HG03175 (cell line): Measurements from ENCODE around the gene TSHB.
"Not testable (repeated sequence)": the region's sequence is repeated elsewhere in the genome, so short reads cannot be mapped to it uniquely, and the experiment has no call there.

Experiments used
- ATAC-seq: cut with Tn5 transposase; IDR thresholded peaks from one replicate; pipeline ENCODE4 v1.9.1; 2021; ENCODE audit warnings: mild to moderate bottlenecking, moderate library complexity; ENCODE audit not compliant: unreplicated experiment

The TSHB gene

GRCh38 chr1:115029526-115029925 is at the start of gene TSHB:
TSHB (plus strand) TSS chr1:115029826; CDS start chr1:115033363, 3,537 bp downstream.
- ATAC-seq = no peak

GRCh38 chr1:114982251-114982650 is 47.4 kb upstream of the TSHB start:
- ATAC-seq = no peak

DNA sequence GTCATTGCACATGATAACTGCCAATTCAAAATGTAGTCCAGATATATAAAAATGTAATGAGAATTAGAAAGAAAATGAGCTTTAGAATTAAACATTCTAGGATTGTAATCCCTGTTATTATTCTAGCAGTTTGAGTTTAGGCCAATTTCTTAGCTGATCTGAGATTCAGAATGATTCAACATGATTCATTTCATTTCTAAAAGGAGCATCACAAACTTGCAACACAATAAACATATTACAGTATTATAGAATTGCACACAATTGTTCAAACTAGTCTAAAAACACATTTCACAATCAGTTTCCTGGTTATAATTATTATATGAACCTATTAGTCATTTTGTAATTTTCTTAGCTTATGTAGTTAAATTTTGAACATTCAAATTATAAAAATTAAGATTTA is 43.3 kb upstream of the TSHB start:
- no peak for ATAC-seq

DNA sequence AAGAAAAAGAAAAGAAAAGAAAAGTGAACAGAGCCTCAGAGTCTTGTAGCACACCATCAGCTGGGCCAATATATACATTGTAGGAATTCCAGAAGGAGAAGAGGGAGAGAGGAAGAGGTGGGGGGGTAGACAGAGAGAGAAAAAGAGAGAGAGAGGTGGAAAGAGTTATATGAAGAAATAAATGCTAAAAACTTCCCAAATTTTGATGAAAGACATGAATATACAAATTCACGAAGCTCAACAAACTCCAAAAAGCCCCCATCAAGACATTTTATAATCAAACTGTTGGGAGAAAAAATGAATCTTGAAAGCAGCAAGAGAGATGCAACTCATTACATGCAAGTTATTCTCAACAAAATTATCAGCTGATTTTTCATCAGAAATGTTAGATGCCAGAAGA is 41.5 kb upstream of the TSHB start:
- ATAC-seq = no peak

DNA sequence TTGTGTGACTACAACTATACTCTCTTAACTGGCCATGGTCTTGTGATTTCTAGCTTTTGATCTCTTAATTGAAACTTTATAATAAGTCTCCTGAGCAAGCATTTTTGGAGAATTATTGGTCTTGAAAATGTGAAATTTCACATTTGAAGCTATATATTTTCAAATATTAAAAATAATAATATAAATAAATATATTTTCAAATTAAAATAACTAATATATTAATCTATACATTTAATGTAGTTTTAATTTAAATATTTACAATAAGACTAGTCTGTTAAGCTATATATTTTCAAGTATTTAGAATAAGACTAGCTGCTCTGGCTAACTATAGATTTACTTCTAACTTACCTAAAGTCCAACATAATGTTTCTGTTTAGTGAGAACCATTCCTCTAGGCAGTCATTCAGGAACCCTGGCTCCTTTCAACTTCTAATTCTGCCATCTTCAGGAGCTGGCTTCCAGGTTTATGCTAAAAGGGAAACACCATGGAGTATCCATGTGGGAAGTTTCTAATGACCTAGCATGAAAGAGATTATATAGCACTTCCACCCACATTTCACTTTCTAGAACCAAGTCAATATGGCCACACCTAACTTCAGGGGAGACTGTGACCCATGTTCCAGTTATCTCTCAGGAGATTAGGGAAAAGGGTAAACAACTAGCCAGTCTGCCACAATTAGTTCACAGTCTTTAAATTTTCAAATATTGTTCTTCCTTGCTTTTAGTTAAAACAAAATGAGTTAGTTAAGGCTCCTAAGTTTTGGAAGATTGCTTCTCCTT is 31.9 kb upstream of the TSHB start:
- ATAC-seq = no peak

GRCh38 chr1:115006191-115006590 is 23.4 kb upstream of the TSHB start:
- ATAC-seq = no peak

DNA sequence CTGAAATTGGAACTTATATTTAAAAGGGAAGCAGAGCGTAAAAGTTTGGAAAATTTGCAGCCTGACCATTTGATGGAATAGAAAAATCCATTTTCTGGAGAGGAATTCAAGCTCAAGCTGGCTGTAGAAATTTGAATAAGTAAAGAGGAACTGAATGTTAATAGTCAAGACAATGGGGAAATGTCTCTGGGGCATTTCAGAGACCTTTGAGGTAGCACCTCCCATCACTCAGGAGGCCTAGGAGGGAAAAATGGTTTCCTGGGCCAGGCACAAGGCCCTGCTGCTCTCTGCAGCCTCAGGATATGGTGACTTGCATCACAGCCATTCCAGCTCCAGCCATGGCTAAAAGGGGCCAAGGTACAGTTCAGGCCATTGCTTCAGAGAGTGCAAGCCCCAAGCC is 17.6 kb upstream of the TSHB start:
- no peak for ATAC-seq

DNA sequence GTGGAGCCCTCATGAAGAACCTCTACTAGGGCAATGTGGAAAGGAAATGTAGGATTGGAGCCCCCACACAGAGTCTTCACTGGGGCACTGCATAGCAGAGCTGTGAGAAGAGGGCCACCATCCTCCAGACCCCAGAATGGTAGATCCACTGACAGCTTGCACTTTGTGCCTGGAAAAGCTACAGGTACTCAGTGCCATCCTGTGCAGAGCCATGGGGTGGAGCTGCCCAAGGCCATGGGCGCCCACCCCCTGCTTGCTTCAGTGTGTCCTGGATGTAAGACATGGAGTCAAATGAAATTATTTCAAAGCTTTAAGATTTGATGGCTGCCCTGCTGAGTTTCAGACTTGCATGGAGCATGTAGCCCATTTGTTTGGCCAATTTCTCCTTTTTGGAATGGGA is 17.2 kb upstream of the TSHB start:
- ATAC-seq = no peak

GRCh38 chr1:115013792-115014191 is 15.8 kb upstream of the TSHB start:
- ATAC-seq = no peak

GRCh38 chr1:115019549-115019948 is 10.1 kb upstream of the TSHB start:
- not testable (repeated sequence) for ATAC-seq

DNA sequence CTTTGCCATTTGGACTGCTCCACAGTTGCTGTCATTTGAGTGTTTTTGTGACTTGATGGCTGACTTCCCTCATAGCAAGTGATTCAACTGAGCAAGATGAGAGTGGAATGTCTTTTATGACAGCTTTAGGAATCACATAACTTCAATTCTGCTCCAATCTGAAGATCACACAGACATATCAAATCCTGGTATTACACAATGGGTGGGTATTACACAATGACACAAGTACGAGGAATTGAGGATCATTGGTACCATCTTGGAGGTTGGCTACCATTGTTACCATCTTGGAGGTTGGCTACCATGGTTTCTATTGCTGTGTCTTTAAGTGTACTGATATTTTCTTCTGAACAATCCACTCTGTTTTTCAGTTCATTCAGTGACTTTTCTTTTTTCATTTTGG is 8.5 kb upstream of the TSHB start:
- no peak for ATAC-seq

- no peak for ATAC-seq
Observed at GRCh38 chr1:115023593-115023992, 6.0 kb upstream of the TSHB start.

DNA sequence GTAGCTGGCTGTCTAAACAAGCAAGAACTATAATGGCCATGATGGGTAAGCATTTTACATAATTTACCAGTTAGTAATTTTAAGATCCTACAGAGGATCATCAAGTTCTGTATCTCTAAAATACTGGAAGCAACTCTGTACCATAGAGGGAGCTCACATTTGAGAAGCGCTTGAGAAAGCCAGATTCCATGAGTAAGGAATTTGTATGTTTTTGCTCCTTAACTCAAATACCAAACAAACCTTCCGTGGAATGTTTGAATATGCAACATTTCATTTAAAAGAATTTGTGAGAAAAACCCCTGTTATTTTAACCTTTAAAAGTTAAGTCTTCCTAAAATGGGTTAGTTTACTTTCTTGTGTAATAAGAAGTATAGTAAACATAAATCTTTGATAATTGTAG is 2.0 kb downstream of the TSHB start:
- no peak for ATAC-seq

- no peak for ATAC-seq
Observed at GRCh38 chr1:115035652-115036051, 6.0 kb downstream of the TSHB start.

- no peak for ATAC-seq
Observed at GRCh38 chr1:115036814-115037507, 7.3 kb downstream of the TSHB start.

DNA sequence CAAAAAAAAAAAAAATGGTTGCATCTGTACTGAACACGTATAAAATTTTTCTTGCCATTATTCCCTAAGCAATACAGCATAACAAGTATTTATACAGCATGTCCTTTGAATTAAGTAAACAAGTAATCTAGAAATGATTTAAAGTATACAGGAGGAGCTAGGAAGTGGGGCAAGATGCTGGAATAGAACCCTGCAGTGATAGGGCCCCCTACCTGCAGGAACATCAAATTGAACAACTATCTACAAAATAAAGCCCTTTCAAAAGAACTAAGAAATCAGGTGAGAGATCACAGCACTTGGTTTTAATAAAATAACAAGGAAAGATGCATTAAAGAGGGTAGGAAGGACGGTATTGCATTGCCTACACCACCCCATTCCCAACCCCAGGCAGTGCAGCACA is 10.9 kb downstream of the TSHB start:
- no peak for ATAC-seq

- ATAC-seq = no peak
Observed at GRCh38 chr1:115041654-115042053, 12.0 kb downstream of the TSHB start.

DNA sequence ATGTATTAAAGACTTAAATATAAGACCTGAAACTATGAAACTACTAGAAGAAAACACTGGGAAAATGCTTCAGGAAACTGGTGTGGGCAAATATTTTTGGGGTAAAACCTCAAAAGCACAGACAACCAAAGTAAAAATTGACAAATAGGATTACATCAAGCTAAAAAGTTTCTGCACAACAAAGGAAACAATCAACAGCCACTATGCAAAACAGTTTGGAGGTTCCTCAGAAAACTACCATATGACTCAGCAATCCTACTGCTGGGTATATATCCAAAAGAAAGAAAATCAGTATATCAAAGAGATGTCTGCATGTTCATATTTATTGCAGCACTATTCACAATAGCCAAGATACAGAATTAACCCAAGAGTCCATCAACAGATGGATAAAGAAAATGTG is 17.1 kb downstream of the TSHB start:
- ATAC-seq = no peak

DNA sequence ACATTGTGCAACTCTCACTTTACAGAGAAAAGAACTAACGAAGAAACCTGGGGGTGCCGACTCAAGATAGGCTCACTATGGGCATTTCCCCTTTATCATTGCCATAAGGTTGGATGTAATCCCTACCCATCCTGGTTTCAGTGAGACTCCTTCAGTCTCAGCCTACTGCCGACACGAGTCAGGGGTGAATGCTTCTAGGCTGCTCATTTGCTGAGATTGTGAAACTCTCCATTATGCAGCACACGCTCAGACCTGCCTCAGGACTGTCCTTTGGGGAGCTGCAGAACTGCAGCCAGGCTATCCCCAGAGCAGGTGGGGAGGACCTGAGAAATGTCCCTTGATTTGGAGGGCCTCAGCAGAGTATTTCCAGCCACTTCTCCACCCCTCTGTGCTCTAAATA is 22.2 kb downstream of the TSHB start:
- ATAC-seq = no peak

- ATAC-seq = peak; percentile 87
Observed at GRCh38 chr1:115052454-115053083, 22.9 kb downstream of the TSHB start.

DNA sequence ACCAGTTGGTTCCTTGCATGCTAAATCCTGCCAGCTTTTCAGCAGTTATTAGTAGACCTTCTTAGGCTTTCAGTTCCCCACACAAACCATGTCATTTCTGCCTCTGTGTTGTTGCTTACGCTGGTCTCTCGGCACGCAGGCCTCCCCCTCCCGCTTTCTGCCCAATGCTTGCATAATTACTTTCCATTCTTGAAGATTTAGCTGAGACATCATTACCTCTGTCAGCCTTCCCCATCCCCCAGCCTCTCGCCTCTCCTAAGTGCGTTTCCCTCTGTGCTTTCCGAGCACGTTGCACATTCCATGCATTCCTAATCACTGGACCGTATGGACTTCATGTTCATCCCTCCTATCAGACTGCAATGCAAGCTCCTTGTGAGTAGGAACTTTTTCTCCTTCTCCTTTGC is 26.8 kb downstream of the TSHB start:
- ATAC-seq = no peak

GRCh38 chr1:115057661-115058254 is 28.1 kb downstream of the TSHB start:
- ATAC-seq = no peak
